Fibroblast of the conjunctiva (primary cell): Measurements from ENCODE around the gene PER3.

Experiments
- DNase-seq: peaks from one replicate; pipeline ENCODE4 v3.0.0-alpha.2; 2010; ENCODE audit warnings: low read depth

The PER3 gene

DNA sequence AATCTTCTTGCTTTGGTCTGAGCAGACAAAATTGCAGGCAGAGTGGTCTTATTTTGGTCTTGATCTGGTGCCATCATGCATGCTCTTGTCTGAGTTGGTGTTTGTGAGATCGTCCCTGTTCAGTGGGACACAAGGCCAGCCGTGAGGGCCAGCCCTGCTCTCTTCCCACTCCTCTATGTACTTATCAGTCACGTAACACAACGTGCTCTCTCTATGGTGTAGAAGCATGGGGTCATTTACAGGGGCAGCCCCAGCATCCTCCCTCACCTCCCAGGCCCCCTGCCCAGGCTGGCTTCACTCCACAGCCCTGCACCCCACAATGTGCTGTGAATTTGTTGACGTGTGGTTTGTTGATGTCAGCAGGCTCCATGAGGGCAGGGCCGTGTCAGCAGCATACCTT lies 87.0 kb downstream of the PER3 start:
- no peak for DNase-seq

DNA sequence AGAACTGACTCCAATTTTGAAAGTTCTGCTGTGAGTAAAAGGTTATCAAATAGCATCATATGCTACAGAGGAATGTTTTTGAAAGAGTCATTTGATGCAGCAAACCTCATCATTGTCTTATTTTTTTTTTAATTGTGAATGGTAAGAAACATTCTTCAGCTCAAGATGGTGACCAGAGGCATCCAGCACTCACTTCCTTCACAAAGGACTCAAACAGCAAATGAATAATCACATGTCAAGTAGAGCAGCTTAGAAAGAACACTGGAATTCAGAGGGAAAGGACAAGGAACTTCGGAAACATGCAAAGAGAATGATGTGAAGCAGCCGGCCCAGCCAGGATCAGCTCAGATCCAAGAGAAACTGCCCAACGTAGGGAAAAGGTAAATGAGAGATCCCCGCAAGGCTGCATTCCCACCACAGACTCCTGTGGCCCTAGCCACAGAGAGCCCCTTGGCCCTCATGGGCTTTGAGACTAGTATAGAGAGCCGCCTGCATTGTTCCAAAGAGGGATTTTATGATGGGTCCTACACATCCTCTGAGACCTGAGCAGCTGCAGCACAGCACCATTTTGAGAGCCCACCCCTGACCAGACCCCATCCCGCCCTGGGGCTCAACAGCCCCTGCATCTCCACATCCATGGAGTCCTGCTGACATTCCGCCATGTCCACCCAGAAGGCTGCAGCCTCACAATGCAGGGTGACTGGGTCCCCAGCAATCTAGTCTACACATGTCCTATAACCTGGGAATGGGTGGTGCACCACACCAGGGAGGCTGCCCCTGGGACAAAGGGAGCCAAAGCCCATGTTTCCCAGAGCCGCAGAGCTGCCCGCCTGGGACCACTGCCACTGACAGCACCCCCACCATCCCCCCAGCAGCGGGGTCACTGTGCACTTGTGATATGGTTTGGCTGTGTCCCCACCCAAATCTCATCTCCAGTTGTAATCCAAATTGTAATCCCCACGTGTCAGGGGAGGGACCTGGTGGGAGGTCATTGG lies 90.0 kb downstream of the PER3 start:
- no peak for DNase-seq

GRCh38 chr1:7878027-7878426 lies 93.9 kb downstream of the PER3 start:
- no peak for DNase-seq

DNA sequence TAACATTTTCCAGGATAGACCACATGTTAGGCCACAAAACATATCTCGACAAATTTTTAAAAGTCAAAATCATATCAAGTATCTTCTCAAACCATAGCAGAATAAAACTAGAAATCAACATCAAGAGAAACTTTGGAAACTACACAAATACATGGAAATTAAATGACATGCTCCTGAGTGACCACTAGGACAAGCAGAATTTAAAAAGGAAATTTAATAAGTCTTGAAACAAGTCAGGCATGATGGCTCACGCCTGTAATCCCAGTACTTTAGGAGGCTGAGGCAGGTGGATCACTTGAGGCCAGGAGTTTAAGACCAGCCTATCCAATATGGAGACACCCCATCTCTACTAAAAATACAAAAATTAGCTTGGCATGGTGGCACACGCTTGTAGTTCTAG lies 95.1 kb downstream of the PER3 start:
- no peak for DNase-seq

GRCh38 chr1:7884757-7885156 lies 100.7 kb downstream of the PER3 start:
- DNase-seq = no peak

GRCh38 chr1:7885513-7886404 lies 101.7 kb downstream of the PER3 start:
- no peak for DNase-seq

- no peak for DNase-seq
Observed at GRCh38 chr1:7886405-7886745, 102.3 kb downstream of the PER3 start.

DNA sequence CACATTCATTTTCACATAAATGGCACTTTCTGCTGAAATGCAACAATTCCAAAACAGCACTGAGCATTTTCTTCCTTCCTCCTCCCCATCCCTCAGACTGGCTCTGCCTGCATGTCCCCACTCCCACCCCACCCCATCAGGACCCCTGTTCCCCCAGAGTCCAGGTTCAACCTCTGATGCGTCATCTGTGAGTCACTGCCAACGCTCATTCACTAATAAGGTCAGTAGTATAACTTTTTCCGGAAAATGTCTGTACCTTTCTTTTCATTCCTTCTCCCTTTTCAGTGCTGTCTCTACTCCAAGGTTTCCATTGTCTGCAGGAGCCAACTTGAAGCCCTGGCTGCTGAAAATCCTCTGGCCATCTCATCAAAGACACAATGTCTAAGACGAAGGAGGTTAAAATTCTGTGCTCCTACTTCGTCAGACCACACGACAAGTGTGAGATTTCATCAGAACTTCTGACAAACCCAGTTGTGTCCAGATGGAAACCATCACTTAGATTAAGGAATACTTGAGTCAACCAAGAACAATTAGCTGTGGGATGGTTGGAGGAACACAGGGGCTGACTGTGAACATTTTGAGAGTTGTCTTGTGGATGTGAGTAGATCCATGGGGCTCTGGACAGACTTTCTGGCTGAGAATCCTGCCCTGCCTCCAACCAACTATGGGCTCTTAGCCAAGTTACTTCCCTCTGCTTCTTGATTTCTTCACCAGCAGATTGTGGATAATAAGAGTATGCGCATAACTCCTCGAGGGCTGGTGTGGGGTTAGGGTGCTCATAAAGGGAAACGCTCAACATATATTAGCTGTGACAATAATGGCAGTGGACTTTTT lies 104.4 kb downstream of the PER3 start:
- peak; percentile 12 for DNase-seq

DNA sequence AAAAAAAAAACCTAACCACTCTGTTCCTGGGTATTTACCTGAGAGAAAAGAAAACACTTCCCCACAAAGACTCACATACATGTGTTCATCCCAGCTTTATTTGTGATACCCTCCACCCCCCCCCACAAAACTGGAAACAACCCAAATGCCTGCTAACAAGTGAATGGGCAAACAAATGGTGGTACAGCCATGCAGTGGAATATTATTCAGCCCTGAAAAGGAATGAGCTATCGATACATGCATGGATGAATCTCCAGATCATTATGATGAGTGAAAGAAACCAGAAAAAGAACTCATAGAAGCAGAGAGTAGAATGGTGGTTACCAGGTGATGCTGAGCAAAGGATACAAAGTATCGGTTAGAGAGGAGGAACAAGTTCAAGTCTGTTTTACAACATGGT lies 106.8 kb downstream of the PER3 start:
- no peak for DNase-seq

GRCh38 chr1:7891804-7892203 lies 107.7 kb downstream of the PER3 start:
- DNase-seq = no peak

DNA sequence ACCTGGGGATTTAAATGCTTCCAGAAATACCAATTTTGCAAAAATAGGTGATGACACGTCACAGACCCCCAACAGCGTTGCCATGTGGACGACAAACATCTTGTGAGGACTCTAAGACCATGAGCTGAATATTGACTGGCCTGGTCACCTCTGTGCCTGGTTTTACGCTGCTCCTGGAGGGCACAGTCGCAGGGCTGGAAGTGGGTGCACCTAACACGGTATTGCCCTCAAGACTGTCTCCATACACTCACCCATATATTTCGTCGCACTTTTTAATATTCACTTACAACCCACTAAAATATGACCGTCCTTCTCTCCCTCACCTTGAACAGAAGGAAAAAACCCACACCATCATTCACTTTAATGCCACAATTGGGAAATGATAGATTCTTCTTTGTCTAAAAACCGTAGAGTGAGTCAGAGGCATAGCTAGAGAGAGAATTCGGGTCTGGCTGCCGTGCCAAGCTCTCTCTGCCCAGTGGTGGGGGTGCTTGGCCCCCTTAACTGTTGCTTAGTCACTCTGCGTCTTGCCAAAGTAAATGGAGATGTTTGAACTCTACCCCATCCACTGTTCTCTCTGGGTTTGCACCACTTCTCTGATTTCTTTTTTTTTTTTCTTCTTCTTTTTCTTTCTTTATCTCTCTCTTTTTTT lies 109.6 kb downstream of the PER3 start:
- DNase-seq = peak; percentile 80
